Keratinocyte (primary cell): ENCODE data around the gene MAPK4. TPM values are rescaled to one million over a fixed set of nuclear protein-coding genes. Genes with fewer than 3 reads are reported as not detected.
"Not testable (repeated sequence)": the region's sequence is repeated elsewhere in the genome, so short reads cannot be mapped to it uniquely, and the experiment has no call there.

Experiments used
- DNase-seq: peaks from one replicate; pipeline ENCODE4 v3.0.0-alpha.2; 2011; ENCODE audit warnings: low read depth, missing footprints, low spot score
- FAIRE-seq: peaks from 2 replicates; lab custom pipeline; 2011; peaks lifted over from hg19 to GRCh38; lab: Jason Lieb, UNC
- H2AFZ ChIP-seq: 2 replicates; pipeline ENCODE4 v1.6.0; 2012; ENCODE audit warnings: low read length, control low read depth, inconsistent platforms; ENCODE audit not compliant: control insufficient read depth
- H3K27ac ChIP-seq: 2 replicates; pipeline ENCODE4 v1.5.1; 2011; ENCODE audit warnings: low read length; ENCODE audit not compliant: control insufficient read depth, insufficient read depth
- H3K27me3 ChIP-seq: 3 replicates; pipeline ENCODE4 v1.6.0; 2011; ENCODE audit warnings: low read length; ENCODE audit not compliant: control insufficient read depth, insufficient read depth; ENCODE audit errors: extremely low read depth
- H3K36me3 ChIP-seq, 2 experiments: 2 replicates in 1 of 2; 3 replicates in 1 of 2; pipeline ENCODE4 v1.5.1; 2011; ENCODE audit warnings: low read length in 2 of 2, mild to moderate bottlenecking in 1 of 2; ENCODE audit not compliant: control insufficient read depth in 2 of 2, insufficient read depth in 2 of 2; ENCODE audit errors: extremely low read depth in 1 of 2
- H3K4me1 ChIP-seq: 3 replicates; pipeline ENCODE4 v1.5.1; 2011; ENCODE audit warnings: low read length; ENCODE audit not compliant: control insufficient read depth, insufficient read depth; ENCODE audit errors: extremely low read depth
- H3K4me2 ChIP-seq: 3 replicates; pipeline ENCODE4 v1.6.0; 2011; ENCODE audit warnings: low read depth, low read length; ENCODE audit not compliant: control insufficient read depth, insufficient read depth; ENCODE audit errors: extremely low read depth
- H3K4me3 ChIP-seq, 3 experiments: fragments of 200-600 bp in 1 of 3; sonication (generic) in 1 of 3; 2 replicates in 2 of 3; 3 replicates in 1 of 3; pipeline ENCODE4 v1.5.1; 2011 to 2016; ENCODE audit warnings: low read length in 3 of 3, mild to moderate bottlenecking in 3 of 3, control low read depth in 2 of 3, inconsistent platforms in 1 of 3, low read depth in 1 of 3, mixed read lengths in 1 of 3, mixed run types in 1 of 3, moderate library complexity in 1 of 3; ENCODE audit not compliant: control insufficient read depth in 2 of 3, insufficient read depth in 2 of 3; ENCODE audit errors: extremely low read depth in 1 of 3
- H3K79me2 ChIP-seq: 2 replicates; pipeline ENCODE4 v1.6.0; 2012; ENCODE audit warnings: low read length; ENCODE audit not compliant: control insufficient read depth, insufficient read depth
- H3K9ac ChIP-seq: 3 replicates; pipeline ENCODE4 v1.6.0; 2011; ENCODE audit warnings: low read length; ENCODE audit not compliant: control insufficient read depth, insufficient read depth; ENCODE audit errors: extremely low read depth
- H3K9me1 ChIP-seq: 3 replicates; pipeline ENCODE4 v1.6.0; 2011; ENCODE audit warnings: low read length; ENCODE audit not compliant: control insufficient read depth, insufficient read depth; ENCODE audit errors: extremely low read depth
- H3K9me3 ChIP-seq: 2 replicates; pipeline ENCODE4 v1.5.1; 2012; ENCODE audit warnings: low read depth, low read length; ENCODE audit not compliant: control insufficient read depth
- H4K20me1 ChIP-seq: 3 replicates; pipeline ENCODE4 v1.6.0; 2011; ENCODE audit warnings: low read length; ENCODE audit not compliant: control insufficient read depth, insufficient read depth; ENCODE audit errors: extremely low read depth
- CTCF ChIP-seq, 3 experiments: IDR thresholded peaks in 1 of 3; conservative IDR thresholded peaks in 1 of 3; optimal IDR thresholded peaks in 1 of 3; 2 replicates in 2 of 3; 3 replicates in 1 of 3; pipeline versions ENCODE3 to v1.5.1; 2011; ENCODE audit warnings: low read length in 3 of 3, mild to moderate bottlenecking in 3 of 3, moderate library complexity in 2 of 3, control low read depth in 1 of 3, inconsistent platforms in 1 of 3; ENCODE audit not compliant: insufficient read depth in 2 of 3; ENCODE audit errors: extremely low read depth in 1 of 3
- EZH2 ChIP-seq: IDR thresholded peaks from one replicate; pipeline ENCODE4 v1.6.1; 2012; ENCODE audit warnings: inconsistent platforms, mild to moderate bottlenecking, low read length, moderate library complexity
- dilution Hi-C: fragments of 300-500 bp; cut with MboI; formaldehyde crosslinking; loops from one replicate; pipeline ENCODE4 v1.7.0; 2020; ENCODE audit warnings: low sequenced_read_pairs; ENCODE audit not compliant: extremely low pct_ligation_motif_present
- polyA plus RNA-seq, 5 experiments: library from polyadenylated mRNA; depleted of rRNA in 3 of 5; stranded (reverse) in 3 of 5; stranded (forward) in 1 of 5; unstranded in 1 of 5; fragments of >200 nt; gene quantifications; 1 replicate in 1 of 5; 2 replicates in 3 of 5; 3 replicates in 1 of 5; pipeline versions ENCODE4 v1.2.1 to v1.2.3, GENCODE V29; 2011 to 2012; ENCODE audit warnings: missing spikeins in 2 of 5, low read depth in 1 of 5, low replicate concordance in 1 of 5

Gene MAPK4
- polyA plus RNA-seq, 1 donor (not counting 4 experiments of a cell fraction or from before 2014, with no cell fraction given) = not detected

- no peak overlapping the region for H2AFZ ChIP-seq
- TF ChIP-seq EZH2 (no peak), CTCF (optimal IDR thresholded peaks at IDR 0.05 in 1 of 3, IDR thresholded peaks at IDR 0.05 in 1 of 3, conservative IDR thresholded peaks at IDR 0.05 in 1 of 3; ENCODE audit: extremely low read depth in 1 of 3, insufficient read depth in 2 of 3, low read length in 3 of 3) (no peak)
Observed at GRCh38 chr18:50527636-50528307, 32.1 kb upstream of the MAPK4 start.

GRCh38 chr18:50528806-50529205 lies 31.1 kb upstream of the MAPK4 start:
- H3K4me1 ChIP-seq = no peaks in the 10 kb centered on the region

More at GRCh38 chr18:50527636-50528307, 32.1 kb upstream of the MAPK4 start:
- no peak overlapping the region for H3K4me2 ChIP-seq
- no peaks in the 10 kb centered on the region for H4K20me1 ChIP-seq
- no peaks in the 10 kb centered on the region for H3K27me3 ChIP-seq
- no peak overlapping the region for H3K27ac ChIP-seq
- FAIRE-seq (no peak), DNase-seq (no peak)
- no peak overlapping the region for H3K4me3 ChIP-seq
- H3K36me3 ChIP-seq = no peaks in the 10 kb centered on the region
- dilution Hi-C loops = no loop called here
- no peaks in the 10 kb centered on the region for H3K4me1 ChIP-seq
- no peaks in the 10 kb centered on the region for H3K9me3 ChIP-seq
- H3K9me1 ChIP-seq = no peaks in the 10 kb centered on the region
- H3K79me2 ChIP-seq = no peaks in the 10 kb centered on the region
- H3K9ac ChIP-seq = no peak overlapping the region

GRCh38 chr18:50533822-50534221 lies 26.1 kb upstream of the MAPK4 start:
- H3K4me1 ChIP-seq, H3K27me3 ChIP-seq, H3K9ac ChIP-seq, dilution Hi-C loops, H3K4me2 ChIP-seq, H4K20me1 ChIP-seq, H3K36me3 ChIP-seq, DNase-seq, H3K79me2 ChIP-seq, H3K9me1 ChIP-seq, H3K9me3 ChIP-seq, H2AFZ ChIP-seq, H3K4me3 ChIP-seq, H3K27ac ChIP-seq, FAIRE-seq: not testable (repeated sequence)

More at GRCh38 chr18:50528806-50529205, 31.1 kb upstream of the MAPK4 start:
- Histone ChIP-seq H3K9ac (no peak overlapping the region), H2AFZ (no peak overlapping the region), H3K4me2 (no peak overlapping the region), H3K27ac (no peak overlapping the region), H3K27me3 (no peaks in the 10 kb centered on the region), H3K4me3 (no peak overlapping the region), H4K20me1 (no peaks in the 10 kb centered on the region), H3K9me3 (no peaks in the 10 kb centered on the region), H3K9me1 (no peaks in the 10 kb centered on the region), H3K79me2 (no peaks in the 10 kb centered on the region), H3K36me3 (no peaks in the 10 kb centered on the region)
- dilution Hi-C loops = no loop called here
- DNase-seq = no peak
- no peak for TF ChIP-seq CTCF (optimal IDR thresholded peaks at IDR 0.05 in 1 of 3, IDR thresholded peaks at IDR 0.05 in 1 of 3, conservative IDR thresholded peaks at IDR 0.05 in 1 of 3; ENCODE audit: extremely low read depth in 1 of 3, insufficient read depth in 2 of 3, low read length in 3 of 3)
- no peak for TF ChIP-seq EZH2
- no peak for FAIRE-seq

- H4K20me1 ChIP-seq, H3K4me1 ChIP-seq, H3K36me3 ChIP-seq, DNase-seq, H3K79me2 ChIP-seq, H3K9me1 ChIP-seq, H2AFZ ChIP-seq, H3K27me3 ChIP-seq, H3K4me2 ChIP-seq, H3K9me3 ChIP-seq, H3K4me3 ChIP-seq, dilution Hi-C loops, FAIRE-seq, H3K9ac ChIP-seq, H3K27ac ChIP-seq: not testable (repeated sequence)
Observed at GRCh38 chr18:50544476-50544875, 15.4 kb upstream of the MAPK4 start.
